GM12891 (cell line): ENCODE data around the gene CDK6.

Experiments used
- POLR2A ChIP-seq: IDR thresholded peaks from 2 replicates; pipeline ENCODE4 v1.6.1; 2011; ENCODE audit warnings: low read depth, low read length, control low read depth
- POLR2AphosphoS5 ChIP-seq: IDR thresholded peaks from 2 replicates; pipeline ENCODE4 v1.6.1; 2011; ENCODE audit warnings: low read depth, low read length, control low read depth
- SPI1 ChIP-seq: IDR thresholded peaks from 2 replicates; pipeline ENCODE4 v1.6.1; 2011; ENCODE audit warnings: low read depth, low read length, control low read depth
- TAF1 ChIP-seq: IDR thresholded peaks from 2 replicates; pipeline ENCODE4 v1.6.1; 2011; ENCODE audit warnings: low read depth, low read length, control low read depth

- TF ChIP-seq POLR2A (no peak), POLR2AphosphoS5 (no peak), SPI1 (no peak), TAF1 (no peak)
These were observed 25.2 kb downstream of the CDK6 start for GRCh38 chr7:92811158-92811557.
